ENCODE results near the gene PANX1. TPM values are rescaled to one million over a fixed set of nuclear protein-coding genes. Genes with fewer than 3 reads are reported as not detected.

The PANX1 gene
- polyA plus RNA-seq, 4 donors, result 2.4 to 21.8 (median 4.5) TPM

GRCh38 chr11:94149431-94150017 is 20.9 kb downstream of the PANX1 start:
- peaks cover 0 to 14% (median 0%) of the 10 kb centered on the region in 3 donors for H3K36me3 ChIP-seq (ENCODE audit: control insufficient read depth in 3 of 3, insufficient read depth in 2 of 3, low read depth in 1 of 3, low read length in 3 of 3)
- H3K27ac ChIP-seq (ENCODE audit: low read depth in 1 of 3, low read length in 2 of 3), result peak overlapping the region in 1 of 3 donors; percentile 47
- H3K4me3 ChIP-seq (ENCODE audit: low read depth in 1 of 3, low read length in 3 of 3), result no peak overlapping the region
- no peaks in the 10 kb centered on the region for H3K27me3 ChIP-seq (ENCODE audit: control insufficient read depth in 3 of 3, insufficient read depth in 3 of 3, low read length in 3 of 3)
- FAIRE-seq (no peak), DNase-seq (peak in 1 of 2 donors; percentile 36)
- H3K4me1 ChIP-seq (ENCODE audit: control insufficient read depth in 3 of 3, insufficient read depth in 2 of 3, low read depth in 1 of 3, low read length in 2 of 3), result peaks cover 12 to 52% (median 29%) of the 10 kb centered on the region in 3 donors
- no peaks in the 10 kb centered on the region for H3K9me3 ChIP-seq (ENCODE audit: control insufficient read depth in 2 of 2, insufficient read depth in 1 of 2, low read depth in 1 of 2, low read length in 1 of 2)
- WGBS, 3 donors, result 22 to 44% (median 41%) methylated on average over 3 of the region's 3 CpGs

GRCh38 chr11:94150056-94150455 is 21.4 kb downstream of the PANX1 start:
- WGBS, 3 donors, result 82 to 86% (median 84%) methylated on average over 3 of the region's 3 CpGs
- peaks cover 12 to 53% (median 27%) of the 10 kb centered on the region in 3 donors for H3K4me1 ChIP-seq (ENCODE audit: control insufficient read depth in 3 of 3, insufficient read depth in 2 of 3, low read depth in 1 of 3, low read length in 2 of 3)
- DNase-seq (no peak), FAIRE-seq (no peak)
- peak overlapping the region in 1 of 3 donors; percentile 0 for H3K27ac ChIP-seq (ENCODE audit: low read depth in 1 of 3, low read length in 2 of 3)
- no peaks in the 10 kb centered on the region for H3K27me3 ChIP-seq (ENCODE audit: control insufficient read depth in 3 of 3, insufficient read depth in 3 of 3, low read length in 3 of 3)
- H3K4me3 ChIP-seq (ENCODE audit: low read depth in 1 of 3, low read length in 3 of 3), result no peak overlapping the region
- peaks cover 0 to 14% (median 0%) of the 10 kb centered on the region in 3 donors for H3K36me3 ChIP-seq (ENCODE audit: control insufficient read depth in 3 of 3, insufficient read depth in 2 of 3, low read depth in 1 of 3, low read length in 3 of 3)
- H3K9me3 ChIP-seq (ENCODE audit: control insufficient read depth in 2 of 2, insufficient read depth in 1 of 2, low read depth in 1 of 2, low read length in 1 of 2), result no peaks in the 10 kb centered on the region

- FAIRE-seq, result no peak
- Histone ChIP-seq H3K4me1 (ENCODE audit: control insufficient read depth in 3 of 3, insufficient read depth in 2 of 3, low read depth in 1 of 3, low read length in 2 of 3) (peaks cover 12 to 53% (median 27%) of the 10 kb centered on the region in 3 donors), H3K27me3 (ENCODE audit: control insufficient read depth in 3 of 3, insufficient read depth in 3 of 3, low read length in 3 of 3) (no peaks in the 10 kb centered on the region), H3K9me3 (ENCODE audit: control insufficient read depth in 2 of 2, insufficient read depth in 1 of 2, low read depth in 1 of 2, low read length in 1 of 2) (no peaks in the 10 kb centered on the region), H3K27ac (ENCODE audit: low read depth in 1 of 3, low read length in 2 of 3) (peak overlapping the region in 1 of 3 donors; percentile 50), H3K4me3 (ENCODE audit: low read depth in 1 of 3, low read length in 3 of 3) (no peak overlapping the region), H3K36me3 (ENCODE audit: control insufficient read depth in 3 of 3, insufficient read depth in 2 of 3, low read depth in 1 of 3, low read length in 3 of 3) (peaks cover 0 to 14% (median 0%) of the 10 kb centered on the region in 3 donors)
- DNase-seq, result peak in 1 of 2 donors; percentile 74
- 86 to 88% (median 87%) methylated on average over 4 of the region's 4 CpGs for WGBS, 3 donors
Measured at GRCh38 chr11:94150704-94151685, 22.4 kb downstream of the PANX1 start.

- Histone ChIP-seq H3K4me3 (ENCODE audit: low read depth in 1 of 3, low read length in 3 of 3) (no peak overlapping the region), H3K27ac (ENCODE audit: low read depth in 1 of 3, low read length in 2 of 3) (peak overlapping the region in 2 of 3 donors; percentile 28 to 50), H3K27me3 (ENCODE audit: control insufficient read depth in 3 of 3, insufficient read depth in 3 of 3, low read length in 3 of 3) (no peaks in the 10 kb centered on the region), H3K9me3 (ENCODE audit: control insufficient read depth in 2 of 2, insufficient read depth in 1 of 2, low read depth in 1 of 2, low read length in 1 of 2) (no peaks in the 10 kb centered on the region), H3K36me3 (ENCODE audit: control insufficient read depth in 3 of 3, insufficient read depth in 2 of 3, low read depth in 1 of 3, low read length in 3 of 3) (peaks cover 0 to 11% (median 0%) of the 10 kb centered on the region in 3 donors), H3K4me1 (ENCODE audit: control insufficient read depth in 3 of 3, insufficient read depth in 2 of 3, low read depth in 1 of 3, low read length in 2 of 3) (peaks cover 12 to 53% (median 27%) of the 10 kb centered on the region in 3 donors)
- DNase-seq (peak; percentile 45 to 60), FAIRE-seq (no peak)
- WGBS, 3 donors, result 82 to 90% (median 87%) methylated on average over 6 of the region's 6 CpGs
Measured at GRCh38 chr11:94151903-94152677, 23.4 kb downstream of the PANX1 start.

- no peaks in the 10 kb centered on the region for H3K9me3 ChIP-seq (ENCODE audit: control insufficient read depth in 2 of 2, insufficient read depth in 1 of 2, low read depth in 1 of 2, low read length in 1 of 2)
- H3K4me1 ChIP-seq (ENCODE audit: control insufficient read depth in 3 of 3, insufficient read depth in 2 of 3, low read depth in 1 of 3, low read length in 2 of 3), result peaks cover 12 to 53% (median 27%) of the 10 kb centered on the region in 3 donors
- no peaks in the 10 kb centered on the region for H3K27me3 ChIP-seq (ENCODE audit: control insufficient read depth in 3 of 3, insufficient read depth in 3 of 3, low read length in 3 of 3)
- WGBS, 3 donors, result 82 to 95% (median 89%) methylated on average over 6 of the region's 6 CpGs
- peak overlapping the region in 2 of 3 donors; percentile 28 to 36 for H3K27ac ChIP-seq (ENCODE audit: low read depth in 1 of 3, low read length in 2 of 3)
- no peak for FAIRE-seq
- H3K4me3 ChIP-seq (ENCODE audit: low read depth in 1 of 3, low read length in 3 of 3), result no peak overlapping the region
- DNase-seq, result no peak
- H3K36me3 ChIP-seq (ENCODE audit: control insufficient read depth in 3 of 3, insufficient read depth in 2 of 3, low read depth in 1 of 3, low read length in 3 of 3), result peaks cover 0 to 10% (median 0%) of the 10 kb centered on the region in 3 donors
Measured at GRCh38 chr11:94152678-94153065, 24.0 kb downstream of the PANX1 start.

GRCh38 chr11:94153320-94153719 is 24.7 kb downstream of the PANX1 start:
- H3K27ac ChIP-seq (ENCODE audit: low read depth in 1 of 3, low read length in 2 of 3), result peak overlapping the region in 1 of 3 donors; percentile 36

GRCh38 chr11:94154095-94154856 is 25.6 kb downstream of the PANX1 start:
- FAIRE-seq (no peak), DNase-seq (no peak)
- no peak overlapping the region for H3K27ac ChIP-seq (ENCODE audit: low read depth in 1 of 3, low read length in 2 of 3)
- H3K4me1 ChIP-seq (ENCODE audit: control insufficient read depth in 3 of 3, insufficient read depth in 2 of 3, low read depth in 1 of 3, low read length in 2 of 3), result peaks cover 6 to 46% (median 25%) of the 10 kb centered on the region in 3 donors
- H3K36me3 ChIP-seq (ENCODE audit: control insufficient read depth in 3 of 3, insufficient read depth in 2 of 3, low read depth in 1 of 3, low read length in 3 of 3), result peaks cover 0 to 10% (median 0%) of the 10 kb centered on the region in 3 donors
- no peaks in the 10 kb centered on the region for H3K9me3 ChIP-seq (ENCODE audit: control insufficient read depth in 2 of 2, insufficient read depth in 1 of 2, low read depth in 1 of 2, low read length in 1 of 2)
- H3K4me3 ChIP-seq (ENCODE audit: low read depth in 1 of 3, low read length in 3 of 3), result no peak overlapping the region
- no peaks in the 10 kb centered on the region for H3K27me3 ChIP-seq (ENCODE audit: control insufficient read depth in 3 of 3, insufficient read depth in 3 of 3, low read length in 3 of 3)
- 66 to 68% (median 67%) methylated on average over 3 of the region's 3 CpGs for WGBS, 3 donors

More at GRCh38 chr11:94153320-94153719, 24.7 kb downstream of the PANX1 start:
- H3K4me1 ChIP-seq (ENCODE audit: control insufficient read depth in 3 of 3, insufficient read depth in 2 of 3, low read depth in 1 of 3, low read length in 2 of 3), result peaks cover 12 to 53% (median 27%) of the 10 kb centered on the region in 3 donors
- H3K4me3 ChIP-seq (ENCODE audit: low read depth in 1 of 3, low read length in 3 of 3), result no peak overlapping the region
- peaks cover 0 to 10% (median 0%) of the 10 kb centered on the region in 3 donors for H3K36me3 ChIP-seq (ENCODE audit: control insufficient read depth in 3 of 3, insufficient read depth in 2 of 3, low read depth in 1 of 3, low read length in 3 of 3)
- DNase-seq, result peak in 1 of 2 donors; percentile 29
- WGBS, 3 donors, result 54 to 77% (median 67%) methylated on average over 3 of the region's 3 CpGs
- no peaks in the 10 kb centered on the region for H3K9me3 ChIP-seq (ENCODE audit: control insufficient read depth in 2 of 2, insufficient read depth in 1 of 2, low read depth in 1 of 2, low read length in 1 of 2)
- no peaks in the 10 kb centered on the region for H3K27me3 ChIP-seq (ENCODE audit: control insufficient read depth in 3 of 3, insufficient read depth in 3 of 3, low read length in 3 of 3)
- FAIRE-seq, result no peak
